GM18909 (cell line): ENCODE results near the gene HIVEP3.
A peak's percentile ranks its signal among the peaks of the same experiment; 100 is the strongest.

Experiments used
- ATAC-seq: cut with Tn5 transposase; IDR thresholded peaks from one replicate; pipeline ENCODE4 v1.9.1; 2021; ENCODE audit warnings: mild to moderate bottlenecking; ENCODE audit not compliant: unreplicated experiment, poor library complexity

Gene HIVEP3

DNA sequence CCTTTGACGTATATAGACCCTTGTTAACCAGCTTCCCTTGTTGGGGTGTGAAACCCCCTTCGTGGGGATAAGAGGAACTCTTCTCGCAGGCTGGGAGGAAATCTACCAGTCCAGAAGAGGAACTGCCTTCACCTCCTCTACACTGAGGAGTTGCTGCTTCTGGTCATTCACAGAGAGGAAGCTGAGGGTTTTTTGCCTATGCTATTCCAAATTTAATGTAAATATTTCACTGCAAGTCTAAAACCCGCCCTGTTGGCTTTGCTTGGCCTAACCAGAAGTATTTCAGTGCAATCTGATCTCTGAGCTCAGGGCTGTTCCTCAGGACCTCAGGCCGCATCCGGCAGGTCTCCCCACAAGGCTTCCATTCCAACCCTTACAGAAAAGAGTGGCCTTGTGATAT lies 150.1 kb downstream of the HIVEP3 start:
- ATAC-seq = no peak

GRCh38 chr1:41767534-41768525 lies 150.9 kb downstream of the HIVEP3 start:
- ATAC-seq = no peak

- ATAC-seq = no peak
Measured at GRCh38 chr1:41766546-41766945, 152.2 kb downstream of the HIVEP3 start.

- ATAC-seq = no peak
Measured at GRCh38 chr1:41766041-41766440, 152.7 kb downstream of the HIVEP3 start.

GRCh38 chr1:41765152-41765551 lies 153.6 kb downstream of the HIVEP3 start:
- no peak for ATAC-seq

GRCh38 chr1:41764656-41765055 lies 154.1 kb downstream of the HIVEP3 start:
- ATAC-seq = no peak

- ATAC-seq = no peak
Measured at GRCh38 chr1:41762777-41763176, 155.9 kb downstream of the HIVEP3 start.

- no peak for ATAC-seq
Measured at GRCh38 chr1:41762251-41762650, 156.5 kb downstream of the HIVEP3 start.

DNA sequence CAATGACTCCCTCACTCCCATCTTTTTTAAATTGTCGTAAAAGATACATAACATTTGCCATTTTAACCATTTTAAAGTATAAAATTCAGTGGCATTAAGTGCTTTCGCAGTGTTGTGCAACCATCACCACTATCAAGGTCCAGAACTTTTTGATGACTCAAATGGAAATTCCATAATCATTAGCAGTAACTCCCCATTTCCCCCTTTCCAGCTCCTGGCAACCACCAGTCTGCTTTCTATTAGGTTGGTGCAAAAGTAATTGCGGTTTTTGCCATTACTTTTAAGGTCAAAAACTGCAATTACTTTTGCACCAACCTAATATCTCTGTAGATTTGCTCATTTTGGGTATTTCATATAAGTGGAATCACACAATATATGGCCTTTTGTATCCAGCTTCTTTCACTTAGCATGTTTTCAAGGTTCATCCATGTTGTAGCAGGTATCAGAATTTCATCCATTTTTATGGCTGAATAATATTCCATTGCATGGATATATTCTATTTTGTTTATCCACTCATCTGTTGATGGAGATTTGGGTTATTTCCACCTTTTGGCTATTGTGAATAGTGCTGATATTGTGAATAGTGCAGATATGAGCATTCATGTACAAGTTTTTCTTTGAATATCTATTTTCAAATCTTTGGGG lies 159.7 kb downstream of the HIVEP3 start:
- no peak for ATAC-seq

DNA sequence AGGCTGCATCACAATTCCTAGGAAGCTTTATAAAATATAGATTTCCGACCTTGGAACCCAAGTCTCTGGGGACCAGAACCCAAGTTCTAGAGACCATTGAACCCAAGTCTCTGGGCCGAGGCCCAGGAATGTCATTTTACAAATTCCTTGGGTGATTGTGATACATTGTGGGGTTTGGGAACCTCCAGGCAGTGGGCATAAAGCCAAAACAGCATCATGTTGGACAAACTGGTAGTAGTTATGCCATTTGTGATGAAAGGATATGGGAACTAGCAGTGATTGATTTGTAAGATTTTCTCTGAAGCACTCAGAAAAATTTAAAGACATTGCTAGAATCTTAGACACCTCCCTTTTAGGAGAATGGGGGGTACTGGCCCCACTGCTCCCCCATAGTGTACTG lies 160.2 kb downstream of the HIVEP3 start:
- ATAC-seq = no peak

GRCh38 chr1:41754540-41754939 lies 164.2 kb downstream of the HIVEP3 start:
- no peak for ATAC-seq

- ATAC-seq = no peak
Measured at GRCh38 chr1:41752514-41753170, 166.1 kb downstream of the HIVEP3 start.

- ATAC-seq = peak; percentile 50
Measured at GRCh38 chr1:41751804-41752513, 166.8 kb downstream of the HIVEP3 start.

- ATAC-seq = no peak
Measured at GRCh38 chr1:41749991-41750745, 168.6 kb downstream of the HIVEP3 start.

DNA sequence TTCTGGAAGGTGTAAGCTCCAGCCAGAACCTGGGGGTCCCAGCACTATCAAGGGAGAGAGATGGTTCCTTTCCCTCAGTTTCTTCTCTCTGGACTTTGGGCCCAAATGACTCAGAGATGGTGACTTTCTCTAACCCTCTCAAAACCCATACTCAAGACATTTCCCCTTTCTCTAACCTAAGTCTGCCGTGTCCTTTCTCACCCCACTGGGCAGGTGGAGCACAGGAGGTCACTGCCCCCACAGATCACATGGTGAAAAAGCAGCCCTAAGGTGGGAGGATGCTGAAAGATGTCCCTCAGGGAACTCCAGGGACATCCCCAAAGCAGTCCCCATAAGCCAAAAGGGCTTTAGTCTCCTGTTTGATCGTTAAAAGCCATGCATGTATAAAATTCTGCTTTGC lies 173.7 kb downstream of the HIVEP3 start:
- ATAC-seq = no peak

DNA sequence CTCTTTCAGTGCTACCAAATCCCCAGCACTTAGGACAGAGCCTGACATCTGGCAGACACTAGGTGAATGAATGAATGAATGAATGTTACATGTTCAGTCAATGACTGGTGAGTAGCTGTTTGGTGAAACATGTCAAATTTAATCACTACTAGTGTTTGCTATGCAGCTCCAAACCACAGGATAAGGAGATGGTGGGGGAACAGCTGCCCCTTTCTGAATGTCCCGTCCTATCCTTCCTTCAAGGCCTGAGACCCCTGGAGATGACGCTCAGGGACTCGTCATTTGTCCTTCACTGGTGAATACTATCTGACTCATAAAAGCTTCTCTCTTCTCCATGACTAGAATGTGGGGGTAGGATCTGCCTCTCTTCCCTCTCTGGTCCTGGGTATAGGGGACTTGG lies 175.4 kb downstream of the HIVEP3 start:
- no peak for ATAC-seq

DNA sequence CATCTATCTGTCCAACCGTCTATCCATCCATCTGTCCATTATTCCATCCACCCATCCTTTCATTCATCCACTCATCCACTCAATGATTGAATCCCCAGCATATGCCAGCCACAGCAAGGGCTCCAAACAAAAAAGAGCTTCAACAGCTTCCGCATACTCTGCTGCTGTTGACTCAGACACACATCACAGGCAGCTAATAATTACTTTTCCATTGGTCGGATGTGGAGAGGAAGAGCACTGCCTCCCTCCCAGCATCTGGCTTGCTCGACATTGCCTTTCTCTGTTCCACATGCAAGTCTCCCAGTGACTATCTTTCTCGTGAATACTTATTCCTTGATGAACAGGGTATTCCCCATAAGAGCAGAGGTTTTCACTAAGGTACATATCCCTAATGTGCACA lies 176.5 kb downstream of the HIVEP3 start:
- ATAC-seq = no peak

- ATAC-seq = no peak
Measured at GRCh38 chr1:41741244-41741643, 177.5 kb downstream of the HIVEP3 start.

DNA sequence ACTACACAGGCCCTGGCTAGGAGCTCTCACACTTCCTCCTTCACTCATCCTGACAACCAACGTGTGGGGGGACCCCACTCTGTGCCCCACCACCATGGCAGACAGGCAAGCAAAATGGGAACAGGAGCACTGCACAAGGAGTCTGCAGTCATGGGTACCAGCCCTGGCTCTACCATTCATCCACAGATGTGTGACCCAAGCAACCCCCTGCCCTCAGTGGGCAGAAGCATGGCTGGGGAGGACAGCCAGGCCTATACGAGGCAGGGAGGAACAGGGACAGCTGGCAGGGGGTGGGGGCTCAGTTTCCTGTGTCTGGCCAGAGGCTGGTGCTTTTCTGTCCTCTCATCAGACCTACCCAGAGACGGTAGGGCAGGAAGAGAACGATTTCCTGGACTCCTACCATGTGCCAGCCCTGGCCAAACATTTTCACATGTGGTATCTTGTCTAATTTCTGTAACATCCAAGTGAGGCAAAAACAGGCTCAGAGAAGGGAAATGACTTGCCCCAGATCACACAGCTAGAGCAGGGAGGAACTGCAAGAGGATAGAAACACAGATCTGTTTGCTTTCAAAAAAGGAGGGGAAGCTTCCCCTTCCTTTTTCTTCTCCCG lies 178.0 kb downstream of the HIVEP3 start:
- ATAC-seq = no peak
